Endothelial cell of umbilical vein (primary cell): ENCODE results near the gene GRK1. TPM values are rescaled to one million over a fixed set of nuclear protein-coding genes. Genes with fewer than 3 reads are reported as not detected.

Experiments used
- BruUV-seq: library from RNA; stranded (reverse); fragments of 400-500 nt; replicated peaks from 2 replicates; lab custom pipeline; 2021; lab: Mats Ljungman, UMichigan
- CTCF ChIA-PET: fragments of 300-600, 350-600 bp; sonication (Branson Sonifier 250); formaldehyde crosslinking; loops from one replicate; lab custom pipeline; 2021; ENCODE audit warnings: antibody characterized with exemption, inconsistent platforms; lab: Charles Lee
- POLR2A ChIA-PET: fragments of 300-600, 350-600 bp; sonication (Branson Sonifier 250); formaldehyde crosslinking; loops from one replicate; lab custom pipeline; 2021; ENCODE audit warnings: antibody characterized with exemption, inconsistent platforms; lab: Charles Lee
- DNase-seq: peaks from one replicate; pipeline ENCODE4 v3.0.0-alpha.2; 2011; ENCODE audit warnings: low read depth, low spot score
- FAIRE-seq: peaks from 2 replicates; lab custom pipeline; 2011; peaks lifted over from hg19 to GRCh38; lab: Jason Lieb, UNC
- H2AFZ ChIP-seq: 2 replicates; pipeline ENCODE4 v1.6.0; 2012; ENCODE audit warnings: low read depth, low read length, control low read depth, inconsistent platforms
- H3K27ac ChIP-seq: 2 replicates; pipeline ENCODE4 v1.5.1; 2011; ENCODE audit warnings: low read depth, mild to moderate bottlenecking, control low read depth, low read length, moderate library complexity; ENCODE audit not compliant: insufficient read depth
- H3K27me3 ChIP-seq, 2 experiments: 2 replicates each; pipeline versions ENCODE4 v1.6.0 to v1.6.1; 2011; ENCODE audit warnings: low read length in 2 of 2, mixed read lengths in 1 of 2; ENCODE audit not compliant: control insufficient read depth in 2 of 2, insufficient read depth in 2 of 2
- H3K36me3 ChIP-seq, 2 experiments: 2 replicates in 1 of 2; 3 replicates in 1 of 2; pipeline ENCODE4 v1.5.1; 2011; ENCODE audit warnings: low read length in 2 of 2, mild to moderate bottlenecking in 1 of 2, moderate library complexity in 1 of 2; ENCODE audit not compliant: control insufficient read depth in 2 of 2, insufficient read depth in 2 of 2; ENCODE audit errors: extremely low read depth in 1 of 2
- H3K4me1 ChIP-seq: 3 replicates; pipeline ENCODE4 v1.5.1; 2011; ENCODE audit warnings: mild to moderate bottlenecking, low read length; ENCODE audit not compliant: control insufficient read depth, insufficient read depth; ENCODE audit errors: extremely low read depth
- H3K4me2 ChIP-seq: 2 replicates; pipeline ENCODE4 v1.6.1; 2011; ENCODE audit warnings: low read length, control low read depth, mixed read lengths; ENCODE audit not compliant: insufficient read depth
- H3K4me3 ChIP-seq, 3 experiments: fragments of 200-600 bp in 1 of 3; sonication (generic), shearing (Covaris generic) in 1 of 3; replicated peaks in 1 of 3; 2 replicates each; pipeline ENCODE4 v1.5.1; 2011 to 2016; ENCODE audit warnings: control low read depth in 3 of 3, low read length in 3 of 3, mild to moderate bottlenecking in 2 of 3, inconsistent platforms in 1 of 3, low read depth in 1 of 3, moderate library complexity in 1 of 3; ENCODE audit not compliant: insufficient read depth in 1 of 3
- H3K79me2 ChIP-seq: 2 replicates; pipeline ENCODE4 v1.6.0; 2012; ENCODE audit warnings: low read length, inconsistent platforms; ENCODE audit not compliant: control insufficient read depth, insufficient read depth
- H3K9ac ChIP-seq: replicated peaks from 2 replicates; pipeline ENCODE3; 2011; ENCODE audit warnings: low read length, control low read depth; ENCODE audit not compliant: insufficient read depth; ENCODE audit errors: extremely low read depth
- H3K9me1 ChIP-seq: replicated peaks from 3 replicates; pipeline ENCODE4 v1.6.0; 2011; ENCODE audit warnings: mild to moderate bottlenecking, low read length; ENCODE audit not compliant: control insufficient read depth, insufficient read depth; ENCODE audit errors: extremely low read depth
- H3K9me3 ChIP-seq: replicated peaks from 2 replicates; pipeline ENCODE4 v1.5.1; 2012; ENCODE audit warnings: low read length, inconsistent platforms; ENCODE audit not compliant: control insufficient read depth, insufficient read depth
- H4K20me1 ChIP-seq: replicated peaks from 2 replicates; pipeline ENCODE3; 2011; ENCODE audit warnings: mild to moderate bottlenecking, low read length; ENCODE audit not compliant: control insufficient read depth, insufficient read depth; ENCODE audit errors: extremely low read depth
- CTCF ChIP-seq, 2 donors: IDR thresholded peaks; 1 replicate in 1 of 2; 2 replicates in 1 of 2; pipeline ENCODE4 v1.5.1; 2011; ENCODE audit warnings: low read length in 2 of 2, mild to moderate bottlenecking in 2 of 2, moderate library complexity in 2 of 2, control low read depth in 1 of 2, inconsistent platforms in 1 of 2, low read depth in 1 of 2; ENCODE audit not compliant: insufficient read depth in 1 of 2; ENCODE audit errors: extremely low read depth in 1 of 2
- EZH2 ChIP-seq: IDR thresholded peaks from 2 replicates; pipeline ENCODE4 v1.6.1; 2012; ENCODE audit warnings: borderline replicate concordance, low read depth, mild to moderate bottlenecking, moderate library complexity, low read length, inconsistent platforms; ENCODE audit not compliant: severe bottlenecking
- FOS ChIP-seq: IDR thresholded peaks from 2 replicates; pipeline ENCODE4 v1.6.1; 2011; ENCODE audit warnings: mild to moderate bottlenecking, low read length, moderate library complexity, borderline replicate concordance; ENCODE audit not compliant: insufficient read depth
- GATA2 ChIP-seq: IDR thresholded peaks from 2 replicates; pipeline ENCODE4 v1.7.0; 2011; ENCODE audit warnings: low read depth, mild to moderate bottlenecking, moderate library complexity, mixed read lengths, low read length; ENCODE audit not compliant: insufficient read length, insufficient read depth
- JUN ChIP-seq: IDR thresholded peaks from 2 replicates; pipeline ENCODE4 v1.6.1; 2011; ENCODE audit warnings: borderline replicate concordance, low read depth; ENCODE audit not compliant: insufficient read length, insufficient read depth
- MAX ChIP-seq: IDR thresholded peaks from 2 replicates; pipeline ENCODE4 v1.6.1; 2011; ENCODE audit not compliant: insufficient read depth, insufficient read length
- MYC ChIP-seq: IDR thresholded peaks from one replicate; pipeline ENCODE4 v1.6.1; 2011; ENCODE audit warnings: mild to moderate bottlenecking, low read depth, low read length
- POLR2A ChIP-seq: IDR thresholded peaks from 2 replicates; pipeline ENCODE4 v1.6.1; 2012; ENCODE audit warnings: low read depth, mild to moderate bottlenecking, control low read depth, low read length
- POLR2AphosphoS5 ChIP-seq: IDR thresholded peaks from 2 replicates; pipeline ENCODE4 v1.6.1; 2012; ENCODE audit warnings: low read depth, mild to moderate bottlenecking, control low read depth, low read length, moderate library complexity; ENCODE audit not compliant: insufficient read depth
- dilution Hi-C: fragments of 300-500 bp; cut with MboI; formaldehyde crosslinking; loops from one replicate; pipeline ENCODE4 v1.15.0; 2019; ENCODE audit warnings: low sequenced_read_pairs; ENCODE audit not compliant: extremely low pct_ligation_motif_present
- intact Hi-C: fragments of 100-400 bp; cut with micrococcal nuclease; formaldehyde crosslinking; loops from one replicate; pipeline ENCODE4 v1.10.0; 2022
- polyA plus RNA-seq, 4 experiments: library from polyadenylated mRNA; depleted of rRNA in 3 of 4; stranded (reverse) in 3 of 4; unstranded in 1 of 4; fragments of >200 nt; gene quantifications; 2 replicates each; pipeline versions ENCODE4 v1.2.1 to v1.2.3, GENCODE V29; 2011 to 2012; ENCODE audit warnings: missing spikeins in 1 of 4
- total RNA-seq: library from RNA; stranded (reverse); gene quantifications from 2 replicates; pipeline ENCODE4 v1.2.3, GENCODE V29; 2021

Gene GRK1
- total and polyA plus RNA-seq, 2 donors (not counting 3 experiments of a cell fraction or from before 2014, with no cell fraction given), result not detected

GRCh38 chr13:113634279-113635047 lies 32.6 kb upstream of the GRK1 start:
- Histone ChIP-seq H3K27me3 (no peaks in the 10 kb centered on the region), H3K4me1 (no peaks in the 10 kb centered on the region), H3K9me3 (no peaks in the 10 kb centered on the region), H3K36me3 (peaks cover 16 to 50% of the 10 kb centered on the region in 2 experiments), H2AFZ (no peak overlapping the region), H3K4me2 (no peak overlapping the region), H3K27ac (no peak overlapping the region), H3K9me1 (no peaks in the 10 kb centered on the region), H3K79me2 (peaks cover 15% of the 10 kb centered on the region), H4K20me1 (no peaks in the 10 kb centered on the region), H3K4me3 (no peak overlapping the region), H3K9ac (no peak overlapping the region)
- no peak for FAIRE-seq
- intact Hi-C loops, result no loop called here
- no peak for TF ChIP-seq FOS
- TF ChIP-seq POLR2AphosphoS5, result no peak
- no peak for TF ChIP-seq MAX
- TF ChIP-seq EZH2, result no peak
- TF ChIP-seq GATA2, result no peak
- no peak for TF ChIP-seq CTCF (IDR thresholded peaks at IDR 0.05; ENCODE audit: extremely low read depth in 1 of 2, insufficient read depth in 1 of 2, low read depth in 1 of 2, low read length in 2 of 2)
- TF ChIP-seq MYC, result no peak
- no peak for TF ChIP-seq JUN
- TF ChIP-seq POLR2A, result no peak
- dilution Hi-C loops, result no loop called here
- DNase-seq, result no peak
- POLR2A ChIA-PET, result no interaction called here
- CTCF ChIA-PET, result no interaction called here
- no TSS peak for BruUV-seq
